NCI-H1436 (cell line): ENCODE data around the gene FOXP2.
"Not testable (repeated sequence)": the region's sequence is repeated elsewhere in the genome, so short reads cannot be mapped to it uniquely, and the experiment has no call there.

Experiments
- DNase-seq: peaks from one replicate; lab custom pipeline; 2025; lab: John Stamatoyannopoulos, UW

The FOXP2 gene

GRCh38 chr7:114414156-114415063, at the start of gene FOXP2:
Gene FOXP2 (plus strand): TSS chr7:114414815. CDS start chr7:114426512, 11,697 bp downstream.
- DNase-seq = peak; percentile 18

- DNase-seq = no peak
These were observed 48.8 kb upstream of the FOXP2 start for GRCh38 chr7:114365791-114366190.

GRCh38 chr7:114368492-114368891, 46.1 kb upstream of the FOXP2 start:
- DNase-seq = no peak

- DNase-seq = no peak
These were observed 45.3 kb upstream of the FOXP2 start for GRCh38 chr7:114369294-114369693.

- no peak for DNase-seq
These were observed 42.0 kb upstream of the FOXP2 start for GRCh38 chr7:114372619-114373018.

GRCh38 chr7:114375907-114376306, 38.7 kb upstream of the FOXP2 start:
- no peak for DNase-seq

GRCh38 chr7:114383946-114384345, 30.7 kb upstream of the FOXP2 start:
- not testable (repeated sequence) for DNase-seq

- not testable (repeated sequence) for DNase-seq
These were observed 30.3 kb upstream of the FOXP2 start for GRCh38 chr7:114384346-114384745.

GRCh38 chr7:114388021-114388420, 26.6 kb upstream of the FOXP2 start:
- no peak for DNase-seq

GRCh38 chr7:114392686-114393085, 21.9 kb upstream of the FOXP2 start:
- no peak for DNase-seq

- DNase-seq = no peak
These were observed 11.6 kb upstream of the FOXP2 start for GRCh38 chr7:114402876-114403635.

- DNase-seq = peak; percentile 24
These were observed 9.2 kb upstream of the FOXP2 start for GRCh38 chr7:114405427-114405826.

GRCh38 chr7:114409750-114410149, 4.9 kb upstream of the FOXP2 start:
- no peak for DNase-seq

GRCh38 chr7:114412548-114412947, 2.1 kb upstream of the FOXP2 start:
- peak; percentile 12 for DNase-seq

- DNase-seq = no peak
These were observed 857 bp upstream of the FOXP2 start for GRCh38 chr7:114413761-114414155.

GRCh38 chr7:114415064-114415989, 712 bp downstream of the FOXP2 start:
- no peak for DNase-seq

- no peak for DNase-seq
These were observed 1.7 kb downstream of the FOXP2 start for GRCh38 chr7:114416129-114416990.

GRCh38 chr7:114417290-114417689, 2.7 kb downstream of the FOXP2 start:
- DNase-seq = no peak

- DNase-seq = peak; percentile 53
These were observed 3.5 kb downstream of the FOXP2 start for GRCh38 chr7:114418117-114418516.

- DNase-seq = no peak
These were observed 5.0 kb downstream of the FOXP2 start for GRCh38 chr7:114419441-114420272.
